Stomach (tissue), 9 donors: ENCODE measurements around the gene IRAK1. TPM values are rescaled to one million over a fixed set of nuclear protein-coding genes. Genes with fewer than 3 reads are reported as not detected.
"Not testable (repeated sequence)": the region's sequence is repeated elsewhere in the genome, so short reads cannot be mapped to it uniquely, and the experiment has no call there.

Source experiments
- DNase-seq, 2 donors: peaks; one replicate each; pipeline versions ENCODE4 v3.0.0 to v3.0.0-alpha.2; 2013 to 2019
- H3K27ac ChIP-seq, 5 donors: fragments of 200-600 bp in 4 of 5; sonication (generic) in 4 of 5; one replicate each; pipeline ENCODE4 v1.5.1; 2013 to 2019; ENCODE audit warnings: mild to moderate bottlenecking in 1 of 5, moderate library complexity in 1 of 5
- H3K27me3 ChIP-seq, 3 donors: fragments of 200-600 bp; sonication (generic); one replicate each; pipeline ENCODE4 v1.5.1; 2017 to 2019; ENCODE audit warnings: mixed run types in 1 of 3
- H3K36me3 ChIP-seq, 4 donors: fragments of 200-600 bp; sonication (generic); 1 replicate in 3 of 4; 2 replicates in 1 of 4; pipeline ENCODE4 v1.5.1; 2016 to 2019
- H3K4me1 ChIP-seq, 4 donors: fragments of 200-600 bp; sonication (generic); one replicate each; pipeline ENCODE4 v1.5.1; 2016 to 2019
- H3K4me3 ChIP-seq, 4 donors: fragments of 200-600 bp; sonication (generic) in 3 of 4; one replicate each; pipeline ENCODE4 v1.5.1; 2016 to 2019; ENCODE audit warnings: mild to moderate bottlenecking in 1 of 4
- H3K9me3 ChIP-seq, 4 donors: fragments of 200-600 bp; sonication (generic); one replicate each; pipeline ENCODE4 v1.5.1; 2016 to 2019
- CTCF ChIP-seq, 7 experiments: fragments of 450-650 bp in 4 of 7; fragments of 200-600 bp in 3 of 7; sonication (generic) in 3 of 7; IDR thresholded peaks; one replicate each; pipeline ENCODE4 v1.5.1; 2016 to 2019; ENCODE audit warnings: antibody characterized with exemption in 7 of 7, control low read depth in 2 of 7, mild to moderate bottlenecking in 1 of 7
- EP300 ChIP-seq: sonication (generic); formaldehyde crosslinking; IDR thresholded peaks from one replicate; pipeline ENCODE4 v1.6.1; 2017; ENCODE audit warnings: antibody characterized with exemption
- POLR2A ChIP-seq, 4 donors: fragments of 450-650 bp; IDR thresholded peaks; one replicate each; pipeline ENCODE4 v1.6.1; 2016; ENCODE audit warnings: antibody characterized with exemption in 4 of 4, control low read depth in 2 of 4, mild to moderate bottlenecking in 1 of 4, moderate library complexity in 1 of 4
- POLR2AphosphoS5 ChIP-seq, 3 donors: sonication (generic); formaldehyde crosslinking; IDR thresholded peaks; one replicate each; pipeline ENCODE4 v1.6.1; 2016; ENCODE audit warnings: antibody characterized with exemption in 3 of 3
- WGBS, 5 donors: extraction: QIAGEN DNeasy Blood & Tissue Kit in 3 of 5; methylation state at CpG; one replicate each; pipeline versions ENCODE4 v1.1.5 to v1.1.7; 2013 to 2018; 5-methylcytosine and 5-hydroxymethylcytosine counted together
- intact Hi-C: fragments of 100-400 bp; cut with DNase I; formaldehyde crosslinking; loops from one replicate; pipeline ENCODE4 v1.15.1; 2023; ENCODE audit warnings: low total_unique reads
- polyA plus RNA-seq, 3 donors: library from polyadenylated mRNA; stranded (reverse); fragments of 200-250 nt; gene quantifications; one replicate each; pipeline ENCODE4 v1.2.3, GENCODE V29; 2013
- total RNA-seq, 5 donors: library from RNA; depleted of rRNA; stranded (reverse); fragments of >200 nt; gene quantifications; one replicate each; pipeline versions ENCODE4 v1.1.0 to v1.2.3, GENCODE V29; 2014 to 2016
- donor health status: healthy with polysubstance abuse.
- donor health status: Bipolar disorder and iron deficiency.
- donor health status: healthy.

The IRAK1 gene
- total and polyA plus RNA-seq, 8 donors: 25.5 to 211 (median 66.9) TPM

GRCh38 chrX:153995504-153995903, 24.2 kb downstream of the IRAK1 start:
- H3K4me3 ChIP-seq: no peak overlapping the region
- no peaks in the 10 kb centered on the region for H3K9me3 ChIP-seq
- no peak overlapping the region for H3K27ac ChIP-seq
- no peaks in the 10 kb centered on the region for H3K36me3 ChIP-seq
- WGBS, 5 donors: 95 to 97% (median 97%) methylated on average over 4 to 8 of the region's 8 CpGs
- H3K27me3 ChIP-seq: peaks cover 0 to 17% (median 0%) of the 10 kb centered on the region in 3 donors
- no peak for TF ChIP-seq EP300
- TF ChIP-seq CTCF (IDR thresholded peaks at IDR 0.05): no peak
- no peak for TF ChIP-seq POLR2AphosphoS5 (IDR thresholded peaks at IDR 0.05)
- no peak for TF ChIP-seq POLR2A (IDR thresholded peaks at IDR 0.05)
- no peak for DNase-seq
- peaks cover 0 to 11% (median 0%) of the 10 kb centered on the region in 4 donors for H3K4me1 ChIP-seq
- intact Hi-C loops: no loop called here

GRCh38 chrX:153994398-153994797, 25.3 kb downstream of the IRAK1 start:
- H3K9me3 ChIP-seq, intact Hi-C loops, H3K4me3 ChIP-seq, DNase-seq, H3K4me1 ChIP-seq, H3K36me3 ChIP-seq, H3K27ac ChIP-seq: not testable (repeated sequence)
- peaks cover 0 to 17% (median 0%) of the 10 kb centered on the region in 3 donors for H3K27me3 ChIP-seq
- WGBS, 5 donors: 63 to 100% (median 77%) methylated on average over 1 to 5 of the region's 5 CpGs; no CpG with 5 or more reads in 1 of the 5 donors

GRCh38 chrX:153993978-153994377, 25.7 kb downstream of the IRAK1 start:
- intact Hi-C loops: no loop called here
- no peak for DNase-seq
- Histone ChIP-seq H3K36me3 (no peaks in the 10 kb centered on the region), H3K27ac (no peak overlapping the region), H3K27me3 (peaks cover 0 to 17% (median 0%) of the 10 kb centered on the region in 3 donors), H3K9me3 (no peaks in the 10 kb centered on the region), H3K4me1 (no peaks in the 10 kb centered on the region), H3K4me3 (no peak overlapping the region)
- no peak for TF ChIP-seq EP300
- no peak for TF ChIP-seq POLR2A (IDR thresholded peaks at IDR 0.05)
- no peak for TF ChIP-seq POLR2AphosphoS5 (IDR thresholded peaks at IDR 0.05)
- TF ChIP-seq CTCF (IDR thresholded peaks at IDR 0.05): no peak
- WGBS, 5 donors: 82 to 89% (median 86%) methylated on average over 10 of the region's 10 CpGs

DNA sequence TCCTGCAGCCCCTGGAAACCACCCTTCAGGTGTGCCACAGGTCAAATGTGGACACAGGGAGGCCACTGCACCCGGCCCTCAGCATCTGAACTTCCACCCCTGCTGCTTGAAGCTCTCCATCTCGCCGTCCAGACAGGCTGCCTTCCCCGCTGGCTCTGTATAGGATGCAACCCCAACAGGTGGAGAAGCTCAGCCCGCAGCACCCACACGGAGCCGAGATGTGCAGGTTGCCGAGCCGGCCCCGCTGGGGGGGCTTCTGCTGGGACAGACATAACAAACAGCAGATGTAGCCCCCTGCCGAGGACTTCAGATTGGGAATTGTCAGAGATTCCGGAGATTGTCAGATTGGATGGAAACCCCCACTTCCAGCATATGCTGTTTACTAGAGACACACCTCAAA, 26.6 kb downstream of the IRAK1 start:
- no peaks in the 10 kb centered on the region for H3K36me3 ChIP-seq
- peaks cover 0 to 17% (median 0%) of the 10 kb centered on the region in 3 donors for H3K27me3 ChIP-seq
- H3K4me1 ChIP-seq: no peaks in the 10 kb centered on the region
- H3K9me3 ChIP-seq: no peaks in the 10 kb centered on the region
- H3K4me3 ChIP-seq: no peak overlapping the region
- intact Hi-C loops: no loop called here
- no peak overlapping the region for H3K27ac ChIP-seq
- no peak for TF ChIP-seq POLR2AphosphoS5 (IDR thresholded peaks at IDR 0.05)
- no peak for TF ChIP-seq POLR2A (IDR thresholded peaks at IDR 0.05)
- no peak for DNase-seq
- WGBS, 5 donors: 82 to 89% (median 86%) methylated on average over 9 to 12 of the region's 12 CpGs

GRCh38 chrX:153992180-153992579, 27.5 kb downstream of the IRAK1 start:
- H3K4me3 ChIP-seq: no peak overlapping the region
- no peaks in the 10 kb centered on the region for H3K9me3 ChIP-seq
- TF ChIP-seq EP300 (no peak), POLR2A (IDR thresholded peaks at IDR 0.05) (no peak), CTCF (IDR thresholded peaks at IDR 0.05) (no peak), POLR2AphosphoS5 (IDR thresholded peaks at IDR 0.05) (no peak)
- no peak for DNase-seq
- WGBS, 5 donors: 77 to 89% (median 84%) methylated on average over 7 to 8 of the region's 8 CpGs
- intact Hi-C loops: no loop called here
- peaks cover 0 to 12% (median 0%) of the 10 kb centered on the region in 3 donors for H3K27me3 ChIP-seq
- no peaks in the 10 kb centered on the region for H3K4me1 ChIP-seq
- H3K36me3 ChIP-seq: no peaks in the 10 kb centered on the region
- no peak overlapping the region for H3K27ac ChIP-seq
